ENCODE data around the gene COL26A1.
"Not testable (repeated sequence)": the region's sequence is repeated elsewhere in the genome, so short reads cannot be mapped to it uniquely, and the experiment has no call there.

COL26A1 gene

GRCh38 chr7:101590663-101591435 is 228.2 kb downstream of the COL26A1 start:
- DNase-seq (ENCODE audit: low read depth in 2 of 2, low spot score in 1 of 2) = no peak

GRCh38 chr7:101591504-101591903 is 228.8 kb downstream of the COL26A1 start:
- no peak for DNase-seq (ENCODE audit: low read depth in 2 of 2, low spot score in 1 of 2)

- DNase-seq (ENCODE audit: low read depth in 2 of 2, low spot score in 1 of 2) = no peak
Observed at GRCh38 chr7:101593556-101593955, 230.9 kb downstream of the COL26A1 start.

GRCh38 chr7:101594790-101595189 is 232.1 kb downstream of the COL26A1 start:
- no peak for DNase-seq (ENCODE audit: low read depth in 2 of 2, low spot score in 1 of 2)

GRCh38 chr7:101595246-101595645 is 232.6 kb downstream of the COL26A1 start:
- DNase-seq (ENCODE audit: low read depth in 2 of 2, low spot score in 1 of 2) = no peak

- no peak for DNase-seq (ENCODE audit: low read depth in 2 of 2, low spot score in 1 of 2)
Observed at GRCh38 chr7:101595766-101596537, 233.3 kb downstream of the COL26A1 start.

GRCh38 chr7:101596898-101597297 is 234.2 kb downstream of the COL26A1 start:
- no peak for DNase-seq (ENCODE audit: low read depth in 2 of 2, low spot score in 1 of 2)

GRCh38 chr7:101597941-101598340 is 235.3 kb downstream of the COL26A1 start:
- DNase-seq (ENCODE audit: low read depth in 2 of 2, low spot score in 1 of 2) = no peak

- DNase-seq (ENCODE audit: low read depth in 2 of 2, low spot score in 1 of 2) = no peak
Observed at GRCh38 chr7:101598422-101598985, 235.8 kb downstream of the COL26A1 start.

GRCh38 chr7:101598986-101599771 is 236.5 kb downstream of the COL26A1 start:
- DNase-seq (ENCODE audit: low read depth in 2 of 2, low spot score in 1 of 2) = no peak

GRCh38 chr7:101599787-101600186 is 237.1 kb downstream of the COL26A1 start:
- no peak for DNase-seq (ENCODE audit: low read depth in 2 of 2, low spot score in 1 of 2)

- no peak for DNase-seq (ENCODE audit: low read depth in 2 of 2, low spot score in 1 of 2)
Observed at GRCh38 chr7:101602082-101602481, 239.4 kb downstream of the COL26A1 start.

- DNase-seq (ENCODE audit: low read depth in 2 of 2, low spot score in 1 of 2) = peak; percentile 27 to 43
Observed at GRCh38 chr7:101602484-101603241, 240.0 kb downstream of the COL26A1 start.

GRCh38 chr7:101604331-101604933 is 241.8 kb downstream of the COL26A1 start:
- DNase-seq (ENCODE audit: low read depth in 2 of 2, low spot score in 1 of 2) = no peak

GRCh38 chr7:101604934-101605332 is 242.3 kb downstream of the COL26A1 start:
- not testable (repeated sequence) for DNase-seq (ENCODE audit: low read depth in 2 of 2, low spot score in 1 of 2)

- no peak for DNase-seq (ENCODE audit: low read depth in 2 of 2, low spot score in 1 of 2)
Observed at GRCh38 chr7:101605611-101606497, 243.2 kb downstream of the COL26A1 start.

GRCh38 chr7:101606498-101606923 is 243.8 kb downstream of the COL26A1 start:
- no peak for DNase-seq (ENCODE audit: low read depth in 2 of 2, low spot score in 1 of 2)
